ENCODE measurements around the gene RSPH4A. TPM values are rescaled to one million over a fixed set of nuclear protein-coding genes. Genes with fewer than 3 reads are reported as not detected.

The RSPH4A gene
- total and polyA plus RNA-seq, 2 experiments from 2014 or later = 0.46 to 0.83 TPM

GRCh38 chr6:116616737-116617053 lies 416 bp downstream of the RSPH4A start:
- no peak overlapping the region for H3K27ac ChIP-seq
- H3K9me3 ChIP-seq (ENCODE audit: low read depth) = no peaks in the 10 kb centered on the region
- TF ChIP-seq CTCF (IDR thresholded peaks at IDR 0.05; ENCODE audit: poor library complexity) (no peak), EZH2 (IDR thresholded peaks at IDR 0.05; ENCODE audit: borderline replicate concordance) (no peak), EZH2phosphoT487 (IDR thresholded peaks at IDR 0.05; ENCODE audit: low read depth, severe bottlenecking, unreplicated experiment) (no peak)
- DNase-seq (ENCODE audit: low spot score) = peak; percentile 36
- no peaks in the 10 kb centered on the region for H3K4me1 ChIP-seq (ENCODE audit: insufficient read depth)
- no peaks in the 10 kb centered on the region for H4K20me1 ChIP-seq (ENCODE audit: insufficient read depth, poor library complexity, severe bottlenecking)
- H3K79me2 ChIP-seq = no peaks in the 10 kb centered on the region
- H3K4me3 ChIP-seq = peak overlapping the region; percentile 22
- no peaks in the 10 kb centered on the region for H3K36me3 ChIP-seq (replicated peaks; ENCODE audit: insufficient read depth, low read depth)
- H3K9me2 ChIP-seq (replicated peaks; ENCODE audit: insufficient read depth) = no peaks in the 10 kb centered on the region
- peaks cover 8% of the 10 kb centered on the region for H3K27me3 ChIP-seq
- H3K4me2 ChIP-seq = peak overlapping the region; percentile 80
- H2AFZ ChIP-seq = peak overlapping the region; percentile 27
- WGBS (ENCODE audit: low lambda C conversion rate, missing lambda C conversion rate) = 6% methylated on average over 16 of the region's 16 CpGs

- Histone ChIP-seq H3K4me3 (no peak overlapping the region), H4K20me1 (ENCODE audit: insufficient read depth, poor library complexity, severe bottlenecking) (no peaks in the 10 kb centered on the region), H3K27me3 (no peaks in the 10 kb centered on the region), H3K4me1 (ENCODE audit: insufficient read depth) (no peaks in the 10 kb centered on the region), H3K9me2 (replicated peaks; ENCODE audit: insufficient read depth) (no peaks in the 10 kb centered on the region), H3K79me2 (no peaks in the 10 kb centered on the region), H3K36me3 (replicated peaks; ENCODE audit: insufficient read depth, low read depth) (no peaks in the 10 kb centered on the region), H3K9me3 (ENCODE audit: low read depth) (no peaks in the 10 kb centered on the region), H3K27ac (no peak overlapping the region), H3K4me2 (no peak overlapping the region), H2AFZ (no peak overlapping the region)
- WGBS (ENCODE audit: low lambda C conversion rate, missing lambda C conversion rate) = 69% methylated on average over 3 of the region's 3 CpGs
- DNase-seq (ENCODE audit: low spot score) = peak; percentile 8
- TF ChIP-seq EZH2phosphoT487 (IDR thresholded peaks at IDR 0.05; ENCODE audit: low read depth, severe bottlenecking, unreplicated experiment) = no peak
- no peak for TF ChIP-seq EZH2 (IDR thresholded peaks at IDR 0.05; ENCODE audit: borderline replicate concordance)
- TF ChIP-seq CTCF (IDR thresholded peaks at IDR 0.05; ENCODE audit: poor library complexity) = no peak
Observed at GRCh38 chr6:116624036-116624805, 7.9 kb downstream of the RSPH4A start.

- 94% methylated on average over 3 of the region's 3 CpGs for WGBS (ENCODE audit: low lambda C conversion rate, missing lambda C conversion rate)
- Histone ChIP-seq H4K20me1 (ENCODE audit: insufficient read depth, poor library complexity, severe bottlenecking) (no peaks in the 10 kb centered on the region), H3K4me1 (ENCODE audit: insufficient read depth) (peaks cover under 1% of the 10 kb centered on the region), H3K27ac (no peak overlapping the region), H3K9me2 (replicated peaks; ENCODE audit: insufficient read depth) (no peaks in the 10 kb centered on the region), H3K36me3 (replicated peaks; ENCODE audit: insufficient read depth, low read depth) (no peaks in the 10 kb centered on the region), H3K9me3 (ENCODE audit: low read depth) (no peaks in the 10 kb centered on the region), H3K27me3 (no peaks in the 10 kb centered on the region), H3K4me3 (no peak overlapping the region), H3K79me2 (no peaks in the 10 kb centered on the region), H3K4me2 (no peak overlapping the region), H2AFZ (no peak overlapping the region)
- no peak for DNase-seq (ENCODE audit: low spot score)
- TF ChIP-seq CTCF (IDR thresholded peaks at IDR 0.05; ENCODE audit: poor library complexity) (no peak), EZH2 (IDR thresholded peaks at IDR 0.05; ENCODE audit: borderline replicate concordance) (no peak), EZH2phosphoT487 (IDR thresholded peaks at IDR 0.05; ENCODE audit: low read depth, severe bottlenecking, unreplicated experiment) (no peak)
Observed at GRCh38 chr6:116625872-116626271, 9.6 kb downstream of the RSPH4A start.

All from hepatocyte (in vitro differentiated cells).